ENCODE results near the gene ARL3.

The ARL3 gene

GRCh38 chr10:102665904-102666509 is 48.2 kb downstream of the ARL3 start:
- no peak overlapping the region for H3K4me3 ChIP-seq (replicated peaks; ENCODE audit: low read depth, low read length)
- no peaks in the 10 kb centered on the region for H3K36me3 ChIP-seq (ENCODE audit: control insufficient read depth, insufficient read depth, low read length)
- DNase-seq (ENCODE audit: extremely low read depth, insufficient read length), result no peak
- no peak for TF ChIP-seq CTCF (IDR thresholded peaks at IDR 0.05; ENCODE audit: insufficient read depth, low read length, poor library complexity, severe bottlenecking)
- H3K27me3 ChIP-seq (replicated peaks; ENCODE audit: control insufficient read depth, insufficient read depth, low read length), result no peaks in the 10 kb centered on the region

DNA sequence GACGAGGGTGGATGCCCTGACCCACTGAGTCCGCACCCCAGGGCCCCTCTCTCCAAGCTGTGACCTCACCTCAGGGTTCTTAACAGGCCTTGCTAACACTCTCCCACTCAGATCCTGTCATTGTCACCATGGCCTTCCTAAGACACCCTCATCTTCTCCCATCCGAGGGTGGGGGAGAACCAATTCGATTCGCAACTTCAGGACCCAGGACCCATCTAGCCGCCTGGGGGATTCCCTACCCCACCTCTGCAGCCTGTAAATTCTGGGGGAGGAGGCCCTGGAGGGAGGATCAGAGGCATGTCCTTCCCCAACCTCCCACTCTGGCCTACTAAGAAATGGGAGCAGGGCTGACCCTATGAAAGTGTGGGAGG is 52.6 kb downstream of the ARL3 start:
- Histone ChIP-seq H3K27me3 (replicated peaks; ENCODE audit: control insufficient read depth, insufficient read depth, low read length) (no peaks in the 10 kb centered on the region), H3K4me3 (replicated peaks; ENCODE audit: low read depth, low read length) (peak overlapping the region; percentile 22), H3K36me3 (ENCODE audit: control insufficient read depth, insufficient read depth, low read length) (peaks cover 10% of the 10 kb centered on the region)
- DNase-seq (ENCODE audit: extremely low read depth, insufficient read length), result no peak
- TF ChIP-seq CTCF (IDR thresholded peaks at IDR 0.05; ENCODE audit: insufficient read depth, low read length, poor library complexity, severe bottlenecking), result no peak

- peak overlapping the region; percentile 22 for H3K4me3 ChIP-seq (replicated peaks; ENCODE audit: low read depth, low read length)
- peak; percentile 90 for DNase-seq (ENCODE audit: extremely low read depth, insufficient read length)
- no peaks in the 10 kb centered on the region for H3K27me3 ChIP-seq (replicated peaks; ENCODE audit: control insufficient read depth, insufficient read depth, low read length)
- H3K36me3 ChIP-seq (ENCODE audit: control insufficient read depth, insufficient read depth, low read length), result peaks cover 13% of the 10 kb centered on the region
- no peak for TF ChIP-seq CTCF (IDR thresholded peaks at IDR 0.05; ENCODE audit: insufficient read depth, low read length, poor library complexity, severe bottlenecking)
Measured at GRCh38 chr10:102660888-102661657, 53.1 kb downstream of the ARL3 start.

- H3K36me3 ChIP-seq (ENCODE audit: control insufficient read depth, insufficient read depth, low read length), result peaks cover 27% of the 10 kb centered on the region
- no peak for TF ChIP-seq CTCF (IDR thresholded peaks at IDR 0.05; ENCODE audit: insufficient read depth, low read length, poor library complexity, severe bottlenecking)
- no peaks in the 10 kb centered on the region for H3K27me3 ChIP-seq (replicated peaks; ENCODE audit: control insufficient read depth, insufficient read depth, low read length)
- DNase-seq (ENCODE audit: extremely low read depth, insufficient read length), result no peak
- no peak overlapping the region for H3K4me3 ChIP-seq (replicated peaks; ENCODE audit: low read depth, low read length)
Measured at GRCh38 chr10:102658802-102659201, 55.4 kb downstream of the ARL3 start.

- Histone ChIP-seq H3K36me3 (ENCODE audit: control insufficient read depth, insufficient read depth, low read length) (peaks cover 30% of the 10 kb centered on the region), H3K27me3 (replicated peaks; ENCODE audit: control insufficient read depth, insufficient read depth, low read length) (no peaks in the 10 kb centered on the region), H3K4me3 (replicated peaks; ENCODE audit: low read depth, low read length) (no peak overlapping the region)
- DNase-seq (ENCODE audit: extremely low read depth, insufficient read length), result no peak
- TF ChIP-seq CTCF (IDR thresholded peaks at IDR 0.05; ENCODE audit: insufficient read depth, low read length, poor library complexity, severe bottlenecking), result no peak
Measured at GRCh38 chr10:102657984-102658724, 56.0 kb downstream of the ARL3 start.

All from GM06990 (cell line).